Cardiac fibroblast (primary cell): ENCODE data around the gene ETV7.

Experiments
- DNase-seq, 2 donors: peaks; one replicate each; pipeline versions ENCODE4 v3.0.0 to v3.0.0-alpha.2; 2010; ENCODE audit warnings: low read depth in 2 of 2
- H3K4me3 ChIP-seq, 2 donors: replicated peaks in 1 of 2; 1 replicate in 1 of 2; 2 replicates in 1 of 2; pipeline ENCODE4 v1.5.1; 2011; ENCODE audit warnings: low read depth in 2 of 2, low read length in 2 of 2, mild to moderate bottlenecking in 2 of 2, moderate library complexity in 1 of 2
- CTCF ChIP-seq: IDR thresholded peaks from one replicate; pipeline ENCODE4 v1.5.1; 2011; ENCODE audit warnings: low read depth, mild to moderate bottlenecking, low read length, inconsistent platforms

ETV7 gene

GRCh38 chr6:36330366-36330765 is 57.1 kb downstream of the ETV7 start:
- H3K4me3 ChIP-seq = no peak overlapping the region
- TF ChIP-seq CTCF = no peak
- DNase-seq = no peak

- no peak for DNase-seq
- no peak for TF ChIP-seq CTCF
These were observed 57.6 kb downstream of the ETV7 start for GRCh38 chr6:36329798-36330291.

GRCh38 chr6:36328600-36328999 is 58.9 kb downstream of the ETV7 start:
- no peak for TF ChIP-seq CTCF
- DNase-seq = no peak
- no peak overlapping the region for H3K4me3 ChIP-seq

More at GRCh38 chr6:36329798-36330291, 57.6 kb downstream of the ETV7 start:
- H3K4me3 ChIP-seq = no peak overlapping the region

- TF ChIP-seq CTCF = no peak
- H3K4me3 ChIP-seq = no peak overlapping the region
- no peak for DNase-seq
These were observed 59.6 kb downstream of the ETV7 start for GRCh38 chr6:36327919-36328236.

- no peak overlapping the region for H3K4me3 ChIP-seq
- no peak for DNase-seq
- no peak for TF ChIP-seq CTCF
These were observed 60.1 kb downstream of the ETV7 start for GRCh38 chr6:36327226-36327918.

- DNase-seq = peak; percentile 35 to 58
- TF ChIP-seq CTCF = no peak
- H3K4me3 ChIP-seq = no peak overlapping the region
These were observed 61.0 kb downstream of the ETV7 start for GRCh38 chr6:36326356-36326995.
